ENCODE measurements around the gene HS3ST3A1. TPM values are rescaled to one million over a fixed set of nuclear protein-coding genes. Genes with fewer than 3 reads are reported as not detected.

Gene HS3ST3A1
- total and polyA plus RNA-seq, 2 of the 8 experiments (the other 6 are each of a cell fraction or from before 2014, with no cell fraction given): 5.4 to 5.7 TPM

GRCh38 chr17:13500947-13501346 is 100.8 kb downstream of the HS3ST3A1 start:
- H2AK5ac ChIP-seq (ENCODE audit: low read depth, low read length): no peak overlapping the region
- no peak overlapping the region for H2BK20ac ChIP-seq (ENCODE audit: low read length)
- ChIA-PET POLR2A (ENCODE audit: partially characterized antibody) (no interaction called here), CTCF (ENCODE audit: partially characterized antibody) (no interaction called here)
- no peaks in the 10 kb centered on the region for H3K4me1 ChIP-seq (replicated peaks in 1 of 4; ENCODE audit: control insufficient read depth in 3 of 4, insufficient read depth in 4 of 4, low read length in 3 of 4)
- FAIRE-seq (no peak), DNase-seq (ENCODE audit: low read depth in 1 of 2, low spot score in 2 of 2) (no peak)
- H2BK5ac ChIP-seq (ENCODE audit: low read depth, low read length): no peak overlapping the region
- no peak overlapping the region for H3K27ac ChIP-seq (ENCODE audit: low read depth, low read length)
- no peak overlapping the region for H3K23ac ChIP-seq (ENCODE audit: insufficient read length)
- no peak overlapping the region for H3K4ac ChIP-seq (replicated peaks; ENCODE audit: insufficient read length, low read depth, low read length)
- H3K79me1 ChIP-seq (ENCODE audit: low read depth, low read length): no peaks in the 10 kb centered on the region
- H3K4me2 ChIP-seq (ENCODE audit: insufficient read depth in 1 of 2, low read depth in 2 of 2, low read length in 2 of 2): no peak overlapping the region
- no peak overlapping the region for H2BK15ac ChIP-seq (ENCODE audit: low read length)
- no peaks in the 10 kb centered on the region for H3K27me3 ChIP-seq (replicated peaks in 1 of 4; ENCODE audit: control insufficient read depth in 3 of 4, extremely low read depth in 1 of 4, insufficient read depth in 3 of 4, low read length in 3 of 4)
- H3K4me3 ChIP-seq (ENCODE audit: extremely low read depth in 1 of 4, insufficient read depth in 2 of 4, low read depth in 3 of 4, low read length in 4 of 4): no peak overlapping the region
- WGBS, 2 experiments (ENCODE audit: extremely low coverage in 1 of 2, insufficient coverage in 1 of 2, insufficient read length in 1 of 2, insufficient replicate concordance in 2 of 2, low coverage in 1 of 2, low lambda C conversion rate in 2 of 2, missing lambda C conversion rate in 1 of 2): 96% methylated on average over 7 of the region's 7 CpGs; no CpG with 5 or more reads in 1 of the 2 experiments
- H4K91ac ChIP-seq (replicated peaks; ENCODE audit: insufficient read length, low read length): no peak overlapping the region
- no peak overlapping the region for H4K5ac ChIP-seq (ENCODE audit: insufficient read length, low read depth, low read length)
- H3K56ac ChIP-seq (replicated peaks; ENCODE audit: insufficient read length, low read depth, low read length): no peak overlapping the region
- H2AFZ ChIP-seq (ENCODE audit: low read length): no peak overlapping the region
- H2BK12ac ChIP-seq (ENCODE audit: low read depth, low read length): no peak overlapping the region
- no peak overlapping the region for H2BK120ac ChIP-seq (replicated peaks; ENCODE audit: low read depth, low read length)
- no peak overlapping the region for H3K18ac ChIP-seq (ENCODE audit: extremely low read depth, low read length)
- H3K79me2 ChIP-seq (ENCODE audit: control insufficient read depth in 1 of 2, insufficient read depth in 2 of 2, low read length in 2 of 2): no peaks in the 10 kb centered on the region
- no peak overlapping the region for H3K14ac ChIP-seq (ENCODE audit: insufficient read length)
- no peaks in the 10 kb centered on the region for H3K9me3 ChIP-seq (ENCODE audit: insufficient read depth in 2 of 2, low read depth in 1 of 2, low read length in 1 of 2)
- H4K20me1 ChIP-seq (replicated peaks in 1 of 2; ENCODE audit: control insufficient read depth in 1 of 2, insufficient read depth in 2 of 2, low read length in 2 of 2): no peaks in the 10 kb centered on the region
- H3K9ac ChIP-seq (replicated peaks in 1 of 4; ENCODE audit: extremely low read depth in 1 of 4, low read depth in 3 of 4, low read length in 3 of 4): no peak overlapping the region
- no peaks in the 10 kb centered on the region for H3K23me2 ChIP-seq (ENCODE audit: low read depth, low read length)
- H3K36me3 ChIP-seq (ENCODE audit: control insufficient read depth in 2 of 4, insufficient read depth in 4 of 4, low read length in 3 of 4): no peaks in the 10 kb centered on the region
- no peak overlapping the region for H4K8ac ChIP-seq (ENCODE audit: extremely low read depth, insufficient read depth, low read length)
- TF ChIP-seq MAX (IDR thresholded peaks at IDR 0.05) (no peak), ATF3 (IDR thresholded peaks at IDR 0.05; ENCODE audit: insufficient read depth, low read depth, low read length) (no peak), NANOG (IDR thresholded peaks at IDR 0.05; ENCODE audit: insufficient read depth, low read depth, low read length, poor library complexity, severe bottlenecking) (no peak), SRF (IDR thresholded peaks at IDR 0.05; ENCODE audit: low read depth, low read length) (no peak), SIN3A (conservative IDR thresholded peaks at IDR 0.05 in 1 of 2, IDR thresholded peaks at IDR 0.05 in 1 of 2; ENCODE audit: low read depth in 1 of 2, low read length in 2 of 2) (no peak), MAFK (IDR thresholded peaks at IDR 0.05; ENCODE audit: low read depth, low read length) (no peak), SP4 (IDR thresholded peaks at IDR 0.05; ENCODE audit: low read length) (no peak), CHD2 (IDR thresholded peaks at IDR 0.05; ENCODE audit: low read length) (no peak)
